HEK293T (cell line): ENCODE results near the gene GABRA5.

ENCODE experiments used
- CTCF ChIA-PET: fragments of 350-600 bp; formaldehyde crosslinking; extraction: SDS; loops from one replicate; lab custom pipeline; 2021; ENCODE audit warnings: antibody characterized with exemption, inconsistent platforms; lab: Yijun Ruan, JAX
- POLR2A ChIA-PET: fragments of 350-600 bp; formaldehyde crosslinking; extraction: SDS; loops from one replicate; lab custom pipeline; 2020; ENCODE audit warnings: antibody characterized with exemption, inconsistent platforms; lab: Yijun Ruan, JAX
- DNase-seq: peaks from one replicate; pipeline ENCODE4 v3.0.0; 2012; ENCODE audit warnings: mixed read lengths; ENCODE audit errors: extremely low spot score
- ARNT ChIP-seq: fragments of 450-650 bp; IDR thresholded peaks from 2 replicates; pipeline ENCODE4 v1.6.1; 2017; ENCODE audit warnings: mild to moderate bottlenecking
- BHLHE40 ChIP-seq: fragments of 450-650 bp; IDR thresholded peaks from 2 replicates; pipeline ENCODE4 v1.6.1; 2016; ENCODE audit warnings: mild to moderate bottlenecking, moderate library complexity, borderline replicate concordance
- CTBP1 ChIP-seq: fragments of 450-650 bp; IDR thresholded peaks from 2 replicates; pipeline ENCODE4 v1.6.1; 2016; ENCODE audit warnings: borderline replicate concordance
- ELF4 ChIP-seq: fragments of 450-650 bp; IDR thresholded peaks from 2 replicates; pipeline ENCODE4 v1.6.1; 2017; ENCODE audit warnings: antibody characterized with exemption
- FOXA1 ChIP-seq: fragments of 450-650 bp; IDR thresholded peaks from 2 replicates; pipeline ENCODE4 v1.6.1; 2016; ENCODE audit warnings: mild to moderate bottlenecking
- FOXK2 ChIP-seq: fragments of 450-650 bp; IDR thresholded peaks from 2 replicates; pipeline ENCODE4 v1.6.1; 2016; ENCODE audit warnings: mild to moderate bottlenecking
- HDGF ChIP-seq: fragments of 450-650 bp; IDR thresholded peaks from 2 replicates; pipeline ENCODE4 v1.6.1; 2017; ENCODE audit warnings: antibody characterized with exemption, borderline replicate concordance
- L3MBTL2 ChIP-seq: fragments of 450-650 bp; conservative IDR thresholded peaks from 2 replicates; pipeline ENCODE4 v1.6.1; 2016; ENCODE audit warnings: mild to moderate bottlenecking
- LEF1 ChIP-seq: fragments of 450-650 bp; IDR thresholded peaks from 2 replicates; pipeline ENCODE4 v1.6.1; 2017; ENCODE audit warnings: mild to moderate bottlenecking, borderline replicate concordance
- NFRKB ChIP-seq: fragments of 450-650 bp; IDR thresholded peaks from 2 replicates; pipeline ENCODE4 v1.6.1; 2016; ENCODE audit warnings: mild to moderate bottlenecking, moderate library complexity
- PKNOX1 ChIP-seq: fragments of 450-650 bp; IDR thresholded peaks from 2 replicates; pipeline ENCODE4 v1.6.1; 2016
- SP1 ChIP-seq: fragments of 450-650 bp; IDR thresholded peaks from 2 replicates; pipeline ENCODE4 v1.6.1; 2017
- SUZ12 ChIP-seq: fragments of 450-650 bp; IDR thresholded peaks from 2 replicates; pipeline ENCODE4 v1.6.1; 2016; ENCODE audit warnings: mild to moderate bottlenecking
- TARDBP ChIP-seq: fragments of 450-650 bp; IDR thresholded peaks from 2 replicates; pipeline ENCODE4 v1.6.1; 2016
- ZNF384 ChIP-seq: fragments of 450-650 bp; IDR thresholded peaks from 2 replicates; pipeline ENCODE4 v1.6.1; 2016

The GABRA5 gene

GRCh38 chr15:26941489-26941888, 74.6 kb downstream of the GABRA5 start:
- no peak for TF ChIP-seq NFRKB
- no peak for TF ChIP-seq HDGF
- TF ChIP-seq BHLHE40: no peak
- no peak for TF ChIP-seq LEF1
- TF ChIP-seq L3MBTL2: no peak
- no peak for TF ChIP-seq FOXK2
- POLR2A ChIA-PET: no interaction called here
- CTCF ChIA-PET: no interaction called here
- no peak for DNase-seq

- TF ChIP-seq ZNF384: no peak
- no peak for TF ChIP-seq ELF4
- TF ChIP-seq TARDBP: no peak
- no peak for TF ChIP-seq SUZ12
- no peak for TF ChIP-seq CTBP1
- TF ChIP-seq FOXK2: no peak
- no peak for TF ChIP-seq FOXA1
- TF ChIP-seq SP1: no peak
- no peak for TF ChIP-seq NFRKB
- TF ChIP-seq PKNOX1: no peak
- no peak for TF ChIP-seq ARNT
- ChIA-PET CTCF (no interaction called here), POLR2A (no interaction called here)
- no peak for DNase-seq
Observed at GRCh38 chr15:26943866-26944265, 77.0 kb downstream of the GABRA5 start.

- ChIA-PET POLR2A (no interaction called here), CTCF (no interaction called here)
- no peak for DNase-seq
- TF ChIP-seq FOXK2: no peak
- TF ChIP-seq L3MBTL2: no peak
- TF ChIP-seq SUZ12: no peak
Observed at GRCh38 chr15:26945046-26945445, 78.2 kb downstream of the GABRA5 start.

GRCh38 chr15:26950001-26950400, 83.1 kb downstream of the GABRA5 start:
- ChIA-PET POLR2A (no interaction called here), CTCF (no interaction called here)
- DNase-seq: no peak

GRCh38 chr15:26954403-26954802, 87.5 kb downstream of the GABRA5 start:
- TF ChIP-seq ARNT (no peak), LEF1 (no peak), SP1 (no peak), HDGF (no peak), TARDBP (no peak), BHLHE40 (no peak), PKNOX1 (no peak), ELF4 (no peak), NFRKB (no peak), FOXA1 (no peak)
- CTCF ChIA-PET: no interaction called here
- no peak for DNase-seq

More at GRCh38 chr15:26950001-26950400, 83.1 kb downstream of the GABRA5 start:
- TF ChIP-seq ELF4 (no peak), FOXK2 (no peak), PKNOX1 (no peak), NFRKB (no peak), LEF1 (no peak), TARDBP (no peak), SUZ12 (no peak), CTBP1 (no peak), SP1 (no peak), BHLHE40 (no peak), ZNF384 (no peak)

GRCh38 chr15:26967719-26968269, 100.9 kb downstream of the GABRA5 start:
- DNase-seq: no peak
- POLR2A ChIA-PET: no interaction called here
- TF ChIP-seq TARDBP: no peak
- no peak for TF ChIP-seq L3MBTL2
- no peak for TF ChIP-seq BHLHE40
- TF ChIP-seq ZNF384: no peak
- no peak for TF ChIP-seq PKNOX1
- no peak for TF ChIP-seq FOXA1
- no peak for TF ChIP-seq FOXK2
- no peak for TF ChIP-seq ARNT
- TF ChIP-seq CTBP1: no peak
- no peak for TF ChIP-seq SUZ12
- TF ChIP-seq NFRKB: no peak
- no peak for TF ChIP-seq LEF1
- TF ChIP-seq SP1: no peak
- CTCF ChIA-PET: interaction anchor here (0.7 kb wide), 1 partner anchor 49 kb away, joined by 3 read pairs; no protein-coding TSS in a partner anchor

More at GRCh38 chr15:26954403-26954802, 87.5 kb downstream of the GABRA5 start:
- POLR2A ChIA-PET: no interaction called here
